ENCODE data around the gene MBOAT2.

MBOAT2 gene

DNA sequence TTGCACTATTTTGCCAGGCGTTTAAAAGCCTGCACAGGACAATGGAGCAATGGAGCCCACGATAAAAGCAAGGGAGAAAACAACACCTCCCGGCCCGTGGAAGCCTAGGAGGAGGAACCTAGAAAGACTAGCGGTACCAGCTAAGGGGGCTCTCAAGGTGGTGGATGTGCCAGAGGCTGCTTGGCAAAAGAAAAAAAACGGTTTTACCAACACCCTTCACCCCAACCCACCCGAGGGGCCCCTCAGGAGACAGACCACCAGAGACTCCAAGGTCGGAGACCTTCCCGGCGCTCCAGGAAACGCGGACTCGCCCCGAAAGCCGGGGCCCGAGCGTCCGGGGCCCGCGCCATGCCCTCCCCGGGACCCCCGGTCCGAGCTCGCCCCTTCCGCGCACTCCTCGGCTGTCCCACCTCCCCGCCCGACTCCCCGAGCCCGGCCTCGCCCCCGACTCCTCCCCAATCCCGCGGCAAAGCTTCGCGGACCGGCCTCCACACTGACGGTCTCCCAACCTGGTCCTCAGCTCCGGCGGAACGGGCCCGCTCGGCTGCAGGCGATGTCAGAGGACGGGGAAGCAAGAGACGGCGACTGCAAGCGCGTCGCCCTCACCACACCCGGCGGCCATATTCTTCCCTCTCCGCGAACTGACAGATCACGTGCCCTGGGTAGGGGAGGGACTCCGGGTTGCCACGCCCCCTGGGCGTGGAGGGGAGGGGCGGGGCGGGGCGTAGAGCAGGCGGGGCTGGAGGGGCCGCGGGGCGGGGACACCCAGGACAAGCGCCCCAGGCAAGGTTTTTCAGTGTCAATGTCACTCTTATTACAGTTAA lies 166.3 kb downstream of the MBOAT2 start, which contains the start of gene KIDINS220:
Gene KIDINS220 (minus strand): TSS at position 643 of the 824 bp plus-strand sequence. CDS start 10,520 bp downstream, outside the sequence.
- peaks cover 8% of the 10 kb centered on the region for H3K4me1 ChIP-seq (ENCODE audit: control insufficient read depth, insufficient read depth, low read length)
- H3K27ac ChIP-seq (ENCODE audit: low read depth, low read length), result peak within 1 kb of the TSS; percentile 82
- peak within 1 kb of the TSS; percentile 77 for H3K4me3 ChIP-seq (ENCODE audit: low read length)

DNA sequence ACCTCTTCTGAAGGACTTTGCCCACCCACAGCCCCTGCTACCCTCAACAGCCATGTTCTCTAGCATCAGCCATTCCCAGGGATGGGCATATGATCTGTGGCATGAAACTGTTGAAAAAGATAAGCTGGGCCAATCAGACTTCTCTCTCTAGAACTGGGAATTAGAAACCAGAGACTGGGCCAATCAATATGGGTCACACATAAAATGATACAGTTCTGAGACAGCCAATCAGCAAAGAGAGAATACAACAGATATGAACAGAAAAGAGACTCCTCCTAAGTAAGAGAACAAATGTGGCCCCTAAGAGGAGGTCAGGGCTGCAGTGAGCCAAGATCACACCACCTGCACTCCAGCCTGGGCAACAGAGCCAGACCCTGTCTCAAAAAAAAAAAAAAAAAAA lies 168.2 kb downstream of the MBOAT2 start:
- Histone ChIP-seq H3K4me1 (ENCODE audit: control insufficient read depth, insufficient read depth, low read length) (peaks cover 12% of the 10 kb centered on the region), H3K9ac (ENCODE audit: low read length) (no peak overlapping the region), H3K4me3 (ENCODE audit: low read length) (no peak overlapping the region)

More for the DNA sequence above, 166.3 kb downstream of the MBOAT2 start, which contains the start of gene KIDINS220:
- Histone ChIP-seq H3K27me3 (ENCODE audit: control insufficient read depth, insufficient read depth, low read length) (no peaks in the 10 kb centered on the region), H3K9ac (ENCODE audit: low read length) (peak within 1 kb of the TSS; percentile 76), H3K36me3 (ENCODE audit: control insufficient read depth, insufficient read depth, low read length) (no peaks in the 10 kb centered on the region)

DNA sequence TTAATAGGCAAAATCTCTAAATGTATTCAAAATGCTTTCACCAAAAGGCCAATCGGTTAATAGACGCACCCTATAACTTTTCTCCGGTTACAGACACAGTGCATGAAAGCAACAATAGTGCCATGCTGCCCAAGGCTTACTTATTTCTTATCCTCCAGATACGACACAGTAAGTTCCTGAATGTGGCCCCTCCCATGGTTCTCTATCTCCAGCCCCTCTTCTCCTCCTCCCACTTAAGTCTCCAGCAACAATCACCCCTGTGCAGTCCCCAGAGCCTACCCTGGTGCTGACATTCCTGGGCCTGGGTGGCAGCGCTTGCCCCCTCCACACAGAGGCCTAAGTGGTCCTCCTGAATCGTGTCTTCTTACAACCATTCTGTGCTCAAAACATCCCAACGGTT lies 169.6 kb downstream of the MBOAT2 start:
- H3K4me1 ChIP-seq (ENCODE audit: control insufficient read depth, insufficient read depth, low read length), result peaks cover 12% of the 10 kb centered on the region
- H3K36me3 ChIP-seq (ENCODE audit: control insufficient read depth, insufficient read depth, low read length), result no peaks in the 10 kb centered on the region
- no peak overlapping the region for H3K27ac ChIP-seq (ENCODE audit: low read depth, low read length)
- no peak overlapping the region for H3K9ac ChIP-seq (ENCODE audit: low read length)
- no peaks in the 10 kb centered on the region for H3K27me3 ChIP-seq (ENCODE audit: control insufficient read depth, insufficient read depth, low read length)
- no peak overlapping the region for H3K4me3 ChIP-seq (ENCODE audit: low read length)

More for the DNA sequence above, 168.2 kb downstream of the MBOAT2 start:
- Histone ChIP-seq H3K36me3 (ENCODE audit: control insufficient read depth, insufficient read depth, low read length) (no peaks in the 10 kb centered on the region), H3K27me3 (ENCODE audit: control insufficient read depth, insufficient read depth, low read length) (no peaks in the 10 kb centered on the region), H3K27ac (ENCODE audit: low read depth, low read length) (no peak overlapping the region)

DNA sequence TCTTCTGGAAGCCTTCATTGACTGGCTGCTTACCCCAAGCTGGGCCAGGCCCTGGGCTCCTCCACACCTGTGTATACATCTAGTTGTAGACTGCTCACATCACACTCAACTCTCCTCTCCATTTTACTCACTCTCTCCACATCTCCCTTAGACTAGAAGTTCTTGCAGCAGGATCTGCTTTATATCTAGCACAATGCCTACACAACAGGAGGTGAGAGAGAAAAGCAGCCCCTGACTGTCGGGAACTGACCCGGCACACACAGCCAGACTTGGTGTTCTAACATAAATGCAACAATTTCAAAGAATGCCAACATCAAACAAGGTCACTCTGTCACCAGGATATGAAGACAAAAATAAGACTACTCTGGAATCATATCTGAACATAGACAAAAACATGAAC lies 172.0 kb downstream of the MBOAT2 start:
- Histone ChIP-seq H3K4me3 (ENCODE audit: low read length) (no peak overlapping the region), H3K27ac (ENCODE audit: low read depth, low read length) (no peak overlapping the region), H3K36me3 (ENCODE audit: control insufficient read depth, insufficient read depth, low read length) (no peaks in the 10 kb centered on the region), H3K4me1 (ENCODE audit: control insufficient read depth, insufficient read depth, low read length) (peaks cover 9% of the 10 kb centered on the region), H3K27me3 (ENCODE audit: control insufficient read depth, insufficient read depth, low read length) (no peaks in the 10 kb centered on the region), H3K9ac (ENCODE audit: low read length) (no peak overlapping the region)

DNA sequence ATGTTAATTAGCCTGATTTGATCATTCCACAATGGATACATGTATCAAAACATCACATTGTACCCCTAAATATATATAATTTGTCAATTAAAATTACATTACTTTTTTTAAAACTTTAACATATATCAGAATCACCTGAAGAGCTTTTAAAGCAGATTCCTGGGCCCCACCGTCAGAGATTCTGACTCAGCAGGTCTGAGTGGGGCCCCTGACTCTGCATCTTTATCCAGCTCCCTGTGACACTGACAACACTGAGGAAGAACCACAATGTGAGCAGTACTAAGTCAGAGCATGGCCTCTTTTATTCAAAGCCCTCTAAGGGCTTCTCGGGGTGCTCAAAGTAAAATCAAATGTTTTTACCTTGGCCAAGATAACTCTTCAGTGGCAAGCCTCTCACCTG lies 175.8 kb downstream of the MBOAT2 start:
- H3K36me3 ChIP-seq (ENCODE audit: control insufficient read depth, insufficient read depth, low read length), result peaks cover 3% of the 10 kb centered on the region
- no peak overlapping the region for H3K27ac ChIP-seq (ENCODE audit: low read depth, low read length)
- peaks cover 4% of the 10 kb centered on the region for H3K4me1 ChIP-seq (ENCODE audit: control insufficient read depth, insufficient read depth, low read length)
- no peak overlapping the region for H3K4me3 ChIP-seq (ENCODE audit: low read length)
- no peaks in the 10 kb centered on the region for H3K27me3 ChIP-seq (ENCODE audit: control insufficient read depth, insufficient read depth, low read length)
- H3K9ac ChIP-seq (ENCODE audit: low read length), result no peak overlapping the region

DNA sequence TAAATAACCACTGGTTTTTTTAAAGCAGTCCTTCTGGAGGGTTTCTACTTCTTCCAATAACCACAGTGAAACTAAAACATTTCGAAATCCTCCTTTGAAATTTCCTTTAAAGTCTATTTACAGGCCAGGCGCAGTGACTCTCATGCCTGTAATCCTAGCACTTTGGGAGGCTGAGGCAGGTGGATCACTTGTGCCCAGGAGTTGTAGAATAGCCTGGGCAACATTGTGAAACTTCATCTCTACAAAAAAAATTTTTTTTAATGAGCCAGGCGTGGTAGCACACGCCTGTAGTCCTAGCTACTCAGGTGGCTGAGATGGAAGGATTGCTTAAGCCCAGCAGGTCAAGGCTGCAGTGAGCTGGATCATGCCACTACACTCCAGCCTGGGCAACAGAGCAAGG lies 181.3 kb downstream of the MBOAT2 start:
- no peak overlapping the region for H3K4me3 ChIP-seq (ENCODE audit: low read length)
- H3K36me3 ChIP-seq (ENCODE audit: control insufficient read depth, insufficient read depth, low read length), result peaks cover 6% of the 10 kb centered on the region
- H3K27ac ChIP-seq (ENCODE audit: low read depth, low read length), result peak overlapping the region; percentile 33
- peaks cover 8% of the 10 kb centered on the region for H3K4me1 ChIP-seq (ENCODE audit: control insufficient read depth, insufficient read depth, low read length)
- H3K27me3 ChIP-seq (ENCODE audit: control insufficient read depth, insufficient read depth, low read length), result no peaks in the 10 kb centered on the region
- no peak overlapping the region for H3K9ac ChIP-seq (ENCODE audit: low read length)

DNA sequence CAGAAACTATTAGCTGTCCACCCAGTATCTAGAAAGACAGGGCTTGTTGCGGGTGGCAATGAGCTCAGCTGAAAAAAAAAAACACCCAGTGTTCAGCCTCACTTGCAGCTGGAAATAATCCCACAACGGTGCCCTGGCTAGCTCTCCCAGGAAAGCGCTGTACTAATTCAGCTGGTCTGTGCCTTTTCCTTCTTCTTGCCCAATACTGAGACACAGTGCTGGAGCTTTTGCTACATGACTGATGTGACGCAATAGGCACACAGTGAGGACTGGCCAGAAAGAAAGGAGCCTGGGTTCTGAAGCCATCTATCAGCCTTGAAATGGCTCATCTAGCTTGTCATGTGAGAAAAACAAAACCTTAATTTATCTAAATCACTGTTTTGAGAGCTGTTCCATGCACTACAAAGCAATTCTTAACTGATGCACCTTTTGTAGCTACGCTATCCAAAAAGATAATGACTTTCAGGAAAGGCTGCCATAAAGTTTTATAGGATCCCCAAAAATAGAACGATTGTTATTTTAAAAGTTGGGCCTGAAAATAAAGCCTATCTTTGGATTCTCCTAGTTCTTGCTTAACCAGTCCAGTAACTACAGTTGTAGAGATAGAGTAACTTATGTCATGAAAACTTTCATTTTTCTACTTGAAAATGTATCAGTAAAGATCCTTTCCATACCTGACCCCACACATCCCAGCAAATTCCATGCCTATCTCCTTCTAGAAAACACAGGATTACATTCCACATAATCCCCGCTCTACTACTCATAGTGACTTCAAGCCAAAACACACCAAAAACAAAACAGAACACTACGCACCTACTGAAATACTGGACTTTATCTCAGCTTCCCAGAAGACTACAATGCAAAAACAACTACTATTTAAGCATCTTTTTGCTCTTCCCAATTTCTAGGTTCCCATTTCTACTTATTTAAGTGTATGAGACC lies 181.9 kb downstream of the MBOAT2 start:
- Histone ChIP-seq H3K4me3 (ENCODE audit: low read length) (no peak overlapping the region), H3K36me3 (ENCODE audit: control insufficient read depth, insufficient read depth, low read length) (peaks cover 6% of the 10 kb centered on the region), H3K27me3 (ENCODE audit: control insufficient read depth, insufficient read depth, low read length) (no peaks in the 10 kb centered on the region), H3K4me1 (ENCODE audit: control insufficient read depth, insufficient read depth, low read length) (peaks cover 8% of the 10 kb centered on the region), H3K9ac (ENCODE audit: low read length) (no peak overlapping the region), H3K27ac (ENCODE audit: low read depth, low read length) (peak overlapping the region; percentile 52)

DNA sequence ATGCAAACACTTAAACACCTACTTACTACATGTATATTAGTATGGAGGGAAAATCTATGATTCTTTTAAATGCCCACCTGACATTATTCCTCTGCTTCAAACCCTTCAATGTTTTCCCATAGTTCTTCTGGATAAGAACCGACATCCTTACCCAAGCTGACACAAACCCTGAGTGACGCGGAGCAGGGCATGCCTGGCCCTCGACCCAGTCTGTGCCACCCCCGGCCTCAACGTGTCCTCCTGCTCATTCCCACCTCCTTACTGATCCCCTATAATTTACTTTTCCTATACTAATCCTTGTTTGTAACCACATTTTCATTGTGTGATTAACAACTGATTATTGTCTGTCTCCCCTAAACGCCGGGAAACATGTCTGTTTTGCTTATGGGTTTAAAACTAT lies 183.5 kb downstream of the MBOAT2 start:
- Histone ChIP-seq H3K9ac (ENCODE audit: low read length) (no peak overlapping the region), H3K27ac (ENCODE audit: low read depth, low read length) (no peak overlapping the region)

DNA sequence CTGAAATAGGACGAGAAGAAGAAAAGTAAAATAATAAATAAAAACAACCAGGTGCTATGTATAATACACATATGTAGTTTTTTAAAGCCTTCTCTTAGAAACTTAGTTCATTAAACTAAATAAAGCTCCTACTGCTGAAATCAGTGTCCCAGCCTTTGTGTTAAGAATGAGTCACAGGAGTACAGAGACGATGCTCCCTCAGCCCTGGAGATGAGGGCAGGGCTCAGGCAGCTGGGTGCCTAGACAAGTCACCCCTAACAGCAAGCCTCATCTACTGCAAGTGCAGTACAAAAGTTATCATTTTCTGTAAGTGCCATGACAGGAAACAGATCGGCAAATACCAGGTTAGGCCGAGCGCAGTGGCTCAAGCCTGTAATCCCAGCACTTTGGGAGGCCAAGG lies 184.3 kb downstream of the MBOAT2 start:
- Histone ChIP-seq H3K9ac (ENCODE audit: low read length) (no peak overlapping the region), H3K4me1 (ENCODE audit: control insufficient read depth, insufficient read depth, low read length) (peaks cover 8% of the 10 kb centered on the region), H3K4me3 (ENCODE audit: low read length) (no peak overlapping the region), H3K27ac (ENCODE audit: low read depth, low read length) (no peak overlapping the region), H3K36me3 (ENCODE audit: control insufficient read depth, insufficient read depth, low read length) (peaks cover 3% of the 10 kb centered on the region), H3K27me3 (ENCODE audit: control insufficient read depth, insufficient read depth, low read length) (no peaks in the 10 kb centered on the region)

More for the DNA sequence above, 183.5 kb downstream of the MBOAT2 start:
- no peak overlapping the region for H3K4me3 ChIP-seq (ENCODE audit: low read length)
- H3K36me3 ChIP-seq (ENCODE audit: control insufficient read depth, insufficient read depth, low read length), result peaks cover 6% of the 10 kb centered on the region
- H3K27me3 ChIP-seq (ENCODE audit: control insufficient read depth, insufficient read depth, low read length), result no peaks in the 10 kb centered on the region
- peaks cover 8% of the 10 kb centered on the region for H3K4me1 ChIP-seq (ENCODE audit: control insufficient read depth, insufficient read depth, low read length)

DNA sequence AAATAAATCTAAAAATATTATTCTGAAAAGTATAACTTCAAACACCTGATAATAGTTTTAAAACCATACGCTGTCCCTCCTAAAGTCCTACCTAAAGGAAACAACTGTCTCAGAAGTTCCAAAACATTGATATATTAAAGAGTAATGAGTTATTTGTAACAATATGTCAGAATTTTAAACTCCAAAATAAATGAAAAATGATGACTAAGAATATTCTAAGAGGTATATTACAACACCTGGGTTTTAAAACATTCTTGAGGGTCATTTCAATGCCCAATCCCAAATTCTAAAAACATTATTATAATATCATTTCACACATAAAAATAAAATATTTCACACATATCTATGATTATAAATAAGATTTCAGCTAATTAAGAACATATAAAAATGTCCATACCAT lies 186.3 kb downstream of the MBOAT2 start:
- H3K27me3 ChIP-seq (ENCODE audit: control insufficient read depth, insufficient read depth, low read length), result no peaks in the 10 kb centered on the region
- H3K9ac ChIP-seq (ENCODE audit: low read length), result no peak overlapping the region
- H3K27ac ChIP-seq (ENCODE audit: low read depth, low read length), result no peak overlapping the region
- H3K36me3 ChIP-seq (ENCODE audit: control insufficient read depth, insufficient read depth, low read length), result peaks cover 3% of the 10 kb centered on the region
- H3K4me3 ChIP-seq (ENCODE audit: low read length), result no peak overlapping the region
- H3K4me1 ChIP-seq (ENCODE audit: control insufficient read depth, insufficient read depth, low read length), result peaks cover 8% of the 10 kb centered on the region

DNA sequence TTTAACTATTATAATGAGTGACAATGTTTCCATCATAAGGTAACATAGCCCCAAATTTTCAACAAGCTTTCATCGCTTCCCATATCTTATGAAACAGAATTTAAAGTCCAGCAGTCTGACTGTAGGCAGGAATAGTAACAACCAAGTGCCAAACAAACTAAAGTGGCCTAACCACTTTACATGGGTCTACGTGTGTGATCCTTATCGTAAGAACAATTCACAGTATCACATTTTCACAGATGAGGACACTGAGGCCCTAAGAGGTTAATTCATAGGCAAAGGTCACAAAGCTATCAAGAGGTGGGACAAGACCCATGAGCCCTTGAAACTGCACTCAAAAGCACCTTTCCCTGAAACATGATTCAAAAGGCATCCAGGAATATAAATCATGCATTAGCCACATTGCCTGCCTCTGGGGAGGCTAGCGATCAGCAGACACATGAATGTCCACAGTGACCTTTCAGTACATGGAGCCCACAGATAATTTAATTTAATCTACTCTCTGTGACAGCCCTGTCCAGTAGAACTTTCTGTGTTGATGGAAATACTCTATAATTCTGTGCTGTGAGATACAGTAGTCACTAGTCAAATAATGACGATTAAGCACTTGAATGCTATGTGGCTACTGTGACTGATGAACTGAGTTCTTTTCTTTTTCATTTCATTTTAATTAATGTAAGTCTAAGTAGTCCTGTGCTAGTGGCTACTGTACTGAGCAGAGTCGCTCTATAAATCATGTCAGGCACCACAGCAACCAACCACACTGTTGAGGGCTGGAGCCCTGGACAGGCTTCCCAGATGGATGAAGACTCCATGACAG lies 196.4 kb downstream of the MBOAT2 start:
- Histone ChIP-seq H3K36me3 (ENCODE audit: control insufficient read depth, insufficient read depth, low read length) (peaks cover 11% of the 10 kb centered on the region), H3K4me3 (ENCODE audit: low read length) (no peak overlapping the region), H3K27me3 (ENCODE audit: control insufficient read depth, insufficient read depth, low read length) (no peaks in the 10 kb centered on the region), H3K4me1 (ENCODE audit: control insufficient read depth, insufficient read depth, low read length) (no peaks in the 10 kb centered on the region), H3K27ac (ENCODE audit: low read depth, low read length) (no peak overlapping the region), H3K9ac (ENCODE audit: low read length) (no peak overlapping the region)
